AG04450 (cell line): ENCODE results near the gene RNF113A. TPM values are rescaled to one million over a fixed set of nuclear protein-coding genes. Genes with fewer than 3 reads are reported as not detected.
A peak's percentile ranks its signal among the peaks of the same experiment; 100 is the strongest.

Source experiments
- CTCF ChIA-PET: fragments of 300-600, 350-600 bp; formaldehyde crosslinking; extraction: SDS; loops from one replicate; lab custom pipeline; 2022; ENCODE audit warnings: antibody characterized with exemption, inconsistent platforms; lab: Charles Lee
- POLR2A ChIA-PET: fragments of 350-600 bp; formaldehyde crosslinking; extraction: SDS; loops from one replicate; lab custom pipeline; 2021; ENCODE audit warnings: antibody characterized with exemption, inconsistent platforms; lab: Yijun Ruan, JAX
- DNase-seq: peaks from one replicate; pipeline ENCODE4 v3.0.0-alpha.2; 2011; ENCODE audit warnings: low read depth, low spot score
- H3K27ac ChIP-seq: one replicate; pipeline ENCODE4 v1.5.1; 2012; ENCODE audit warnings: low read depth, low read length, control low read depth
- H3K27me3 ChIP-seq: one replicate; pipeline ENCODE4 v1.6.0; 2012; ENCODE audit warnings: low read length; ENCODE audit not compliant: control insufficient read depth, insufficient read depth
- H3K4me3 ChIP-seq: 2 replicates; pipeline ENCODE4 v1.5.1; 2011; ENCODE audit warnings: mild to moderate bottlenecking, low read depth, low read length, control low read depth
- H3K9me3 ChIP-seq: 2 replicates; pipeline ENCODE4 v1.5.1; 2012; ENCODE audit warnings: low read length; ENCODE audit not compliant: control insufficient read depth, insufficient read depth
- CTCF ChIP-seq: IDR thresholded peaks from 2 replicates; pipeline ENCODE4 v1.5.1; 2011; ENCODE audit warnings: low read depth, low read length, control low read depth, inconsistent platforms
- polyA plus RNA-seq: library from polyadenylated mRNA; depleted of rRNA; stranded (reverse); fragments of >200 nt; gene quantifications from 2 replicates; pipeline ENCODE4 v1.2.3, GENCODE V29; 2011

The RNF113A gene
- polyA plus RNA-seq, 1 experiment: 11.3 TPM

DNA sequence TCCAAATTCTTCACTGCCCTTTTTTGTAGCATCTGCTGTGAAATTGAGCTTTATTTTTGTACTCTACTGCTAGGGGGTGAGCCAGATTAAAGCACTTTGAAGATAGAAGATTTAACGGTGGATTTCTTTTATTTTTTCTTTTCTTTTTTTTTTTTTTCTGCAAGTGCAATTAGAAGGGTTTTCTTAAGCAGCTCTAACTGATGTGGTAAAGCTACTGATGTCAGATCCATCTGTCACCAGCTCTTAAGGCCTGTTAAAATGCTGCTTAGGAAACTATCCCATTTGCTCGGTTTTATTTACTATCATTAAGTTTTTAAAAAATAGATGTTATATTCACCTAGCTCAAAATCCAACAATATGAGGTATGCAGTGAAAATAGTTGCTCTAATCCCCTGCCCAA, 7.2 kb upstream of the RNF113A start:
- Histone ChIP-seq H3K27me3 (no peaks in the 10 kb centered on the region), H3K4me3 (no peak overlapping the region), H3K27ac (no peak overlapping the region), H3K9me3 (no peaks in the 10 kb centered on the region)
- no peak for DNase-seq
- TF ChIP-seq CTCF: no peak
- ChIA-PET CTCF (interaction anchor here (0.7 to 1.6 kb wide), 4 partner anchors 9 to 363 kb away, joined by 3 to 6 read pairs (median 4); no protein-coding TSS in a partner anchor), POLR2A (interaction anchor here (0.8 kb wide), 2 partner anchors 26 to 88 kb away, joined by 3 to 4 read pairs; partner anchors contain the start of gene UPF3B)

- ChIA-PET CTCF (interaction anchor here (1.2 kb wide), 1 partner anchor 173 kb away, joined by 4 read pairs; no protein-coding TSS in a partner anchor), POLR2A (interaction anchor here (0.5 to 1.0 kb wide), 3 partner anchors 18 to 144 kb away, joined by 3 to 7 read pairs (median 7); partner anchors contain the start of genes RPL39 and UPF3B)
- no peak for DNase-seq
- no peak for TF ChIP-seq CTCF
- H3K27me3 ChIP-seq: no peaks in the 10 kb centered on the region
- peak overlapping the region; percentile 91 for H3K27ac ChIP-seq
- H3K4me3 ChIP-seq: peak overlapping the region; percentile 75
- H3K9me3 ChIP-seq: no peaks in the 10 kb centered on the region
Observed at GRCh38 chrX:119871245-119871598, 311 bp downstream of the RNF113A start.

- Histone ChIP-seq H3K27me3 (no peaks in the 10 kb centered on the region), H3K27ac (peak overlapping the region; percentile 91), H3K4me3 (peak overlapping the region; percentile 75), H3K9me3 (no peaks in the 10 kb centered on the region)
- DNase-seq: no peak
- no peak for TF ChIP-seq CTCF
- POLR2A ChIA-PET: interaction anchor here (1.0 to 1.9 kb wide), 3 partner anchors 18 to 79 kb away, joined by 7 to 9 read pairs (median 7); partner anchors contain the start of genes RPL39 and UPF3B
- CTCF ChIA-PET: interaction anchor here (1.2 kb wide), 1 partner anchor 172 kb away, joined by 4 read pairs; no protein-coding TSS in a partner anchor
Observed at GRCh38 chrX:119870626-119871131, 854 bp downstream of the RNF113A start.

GRCh38 chrX:119853444-119853843, 18.1 kb downstream of the RNF113A start:
- peak overlapping the region; percentile 43 for H3K4me3 ChIP-seq
- ChIA-PET CTCF (interaction anchor here (0.6 to 1.0 kb wide), 4 partner anchors 11 to 244 kb away, joined by 3 to 5 read pairs (median 4); partner anchors contain the start of gene RPL39), POLR2A (interaction anchor here (0.9 to 1.9 kb wide), 5 partner anchors 17 to 279 kb away, joined by 3 to 28 read pairs (median 7); partner anchors contain the start of genes NDUFA1, RNF113A, RPL39 and UBE2A)
- no peak for TF ChIP-seq CTCF
- no peak overlapping the region for H3K27ac ChIP-seq
- DNase-seq: no peak
- H3K9me3 ChIP-seq: no peaks in the 10 kb centered on the region
- H3K27me3 ChIP-seq: no peaks in the 10 kb centered on the region
